Measurements from ENCODE around the gene FGFBP3.

FGFBP3 gene, protein sequence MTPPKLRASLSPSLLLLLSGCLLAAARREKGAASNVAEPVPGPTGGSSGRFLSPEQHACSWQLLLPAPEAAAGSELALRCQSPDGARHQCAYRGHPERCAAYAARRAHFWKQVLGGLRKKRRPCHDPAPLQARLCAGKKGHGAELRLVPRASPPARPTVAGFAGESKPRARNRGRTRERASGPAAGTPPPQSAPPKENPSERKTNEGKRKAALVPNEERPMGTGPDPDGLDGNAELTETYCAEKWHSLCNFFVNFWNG

DNA sequence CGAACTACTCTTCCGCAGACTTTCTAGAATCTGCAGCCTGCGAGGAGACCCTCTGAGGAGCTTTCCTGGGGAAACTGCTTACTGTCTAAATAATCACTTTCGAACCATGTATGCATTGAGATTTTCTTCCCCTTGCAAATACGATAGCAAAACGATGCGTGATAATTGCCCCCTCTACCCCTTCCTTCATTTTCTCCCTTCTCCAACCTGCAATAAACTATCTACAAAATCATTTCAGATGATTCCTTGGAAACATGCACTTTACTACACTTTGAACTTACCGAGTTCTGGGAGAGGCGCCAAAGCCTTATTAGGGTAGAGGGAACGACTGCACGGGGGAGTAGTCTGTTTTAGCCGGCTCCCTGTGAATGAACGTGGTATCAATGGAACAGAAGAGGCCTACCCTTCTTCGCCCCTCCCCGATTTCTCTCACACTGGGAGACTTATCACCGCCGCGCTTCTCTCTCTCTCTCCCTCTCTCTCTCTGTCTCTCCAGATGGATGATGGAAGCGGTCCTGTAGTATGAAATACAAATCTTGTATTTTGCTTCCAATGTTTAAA lies at the start of gene FGFBP3:
Gene FGFBP3 (minus strand): TSS at position 370 of the 561 bp plus-strand sequence. CDS start 517 bp downstream, outside the sequence.
- TF ChIP-seq, protein P1, sequence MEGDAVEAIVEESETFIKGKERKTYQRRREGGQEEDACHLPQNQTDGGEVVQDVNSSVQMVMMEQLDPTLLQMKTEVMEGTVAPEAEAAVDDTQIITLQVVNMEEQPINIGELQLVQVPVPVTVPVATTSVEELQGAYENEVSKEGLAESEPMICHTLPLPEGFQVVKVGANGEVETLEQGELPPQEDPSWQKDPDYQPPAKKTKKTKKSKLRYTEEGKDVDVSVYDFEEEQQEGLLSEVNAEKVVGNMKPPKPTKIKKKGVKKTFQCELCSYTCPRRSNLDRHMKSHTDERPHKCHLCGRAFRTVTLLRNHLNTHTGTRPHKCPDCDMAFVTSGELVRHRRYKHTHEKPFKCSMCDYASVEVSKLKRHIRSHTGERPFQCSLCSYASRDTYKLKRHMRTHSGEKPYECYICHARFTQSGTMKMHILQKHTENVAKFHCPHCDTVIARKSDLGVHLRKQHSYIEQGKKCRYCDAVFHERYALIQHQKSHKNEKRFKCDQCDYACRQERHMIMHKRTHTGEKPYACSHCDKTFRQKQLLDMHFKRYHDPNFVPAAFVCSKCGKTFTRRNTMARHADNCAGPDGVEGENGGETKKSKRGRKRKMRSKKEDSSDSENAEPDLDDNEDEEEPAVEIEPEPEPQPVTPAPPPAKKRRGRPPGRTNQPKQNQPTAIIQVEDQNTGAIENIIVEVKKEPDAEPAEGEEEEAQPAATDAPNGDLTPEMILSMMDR (conservative IDR thresholded peaks at IDR 0.05; ENCODE audit: low read depth, low read length), result no peak
- H3K4me3 ChIP-seq (ENCODE audit: low read length), result peak within 1 kb of the TSS; percentile 56
- DNase-seq (ENCODE audit: low read depth), result no peak

DNA sequence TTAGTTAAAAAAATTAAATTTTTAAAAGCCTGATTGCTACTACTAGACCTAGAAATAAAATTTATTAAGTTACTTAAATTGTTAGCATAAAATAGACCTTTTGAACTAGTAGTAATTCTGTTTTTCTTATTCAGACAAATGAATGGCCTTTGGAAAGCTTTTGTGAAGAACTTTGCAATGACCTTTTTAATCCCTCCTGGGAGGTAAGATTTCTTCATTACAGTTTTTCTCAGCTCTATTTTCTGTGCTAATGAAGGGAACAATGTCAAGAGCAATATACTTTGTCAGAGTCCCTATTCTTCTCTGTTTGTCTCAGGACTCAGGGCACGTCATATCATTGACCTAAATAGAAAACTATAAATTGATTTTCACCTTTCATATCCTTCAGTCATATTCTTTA lies 47.8 kb upstream of the FGFBP3 start:
- TF ChIP-seq, protein P1 (conservative IDR thresholded peaks at IDR 0.05; ENCODE audit: low read depth, low read length), result no peak
- H3K4me3 ChIP-seq (ENCODE audit: low read length), result no peak overlapping the region
- no peak for DNase-seq (ENCODE audit: low read depth)

DNA sequence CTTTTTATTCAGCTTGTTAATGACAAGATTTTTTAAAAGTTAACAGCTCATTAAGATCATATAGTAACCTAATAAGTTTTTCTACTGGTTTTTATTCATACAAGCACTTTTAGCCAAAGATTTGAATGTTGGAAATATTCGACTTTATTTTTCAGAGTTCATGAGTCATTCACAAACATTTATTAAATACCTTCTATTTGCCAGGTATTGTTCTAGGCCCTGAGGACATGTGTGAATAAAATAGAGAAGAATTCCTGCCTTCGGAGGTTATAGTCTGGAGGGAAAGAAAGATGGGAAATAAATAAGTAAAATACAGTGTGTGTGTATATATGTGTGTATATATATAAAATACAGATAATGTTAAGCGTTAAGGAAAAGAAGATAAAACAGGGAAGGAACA lies 45.8 kb upstream of the FGFBP3 start:
- no peak overlapping the region for H3K4me3 ChIP-seq (ENCODE audit: low read length)
- no peak for DNase-seq (ENCODE audit: low read depth)
- TF ChIP-seq, protein P1 (conservative IDR thresholded peaks at IDR 0.05; ENCODE audit: low read depth, low read length), result no peak

DNA sequence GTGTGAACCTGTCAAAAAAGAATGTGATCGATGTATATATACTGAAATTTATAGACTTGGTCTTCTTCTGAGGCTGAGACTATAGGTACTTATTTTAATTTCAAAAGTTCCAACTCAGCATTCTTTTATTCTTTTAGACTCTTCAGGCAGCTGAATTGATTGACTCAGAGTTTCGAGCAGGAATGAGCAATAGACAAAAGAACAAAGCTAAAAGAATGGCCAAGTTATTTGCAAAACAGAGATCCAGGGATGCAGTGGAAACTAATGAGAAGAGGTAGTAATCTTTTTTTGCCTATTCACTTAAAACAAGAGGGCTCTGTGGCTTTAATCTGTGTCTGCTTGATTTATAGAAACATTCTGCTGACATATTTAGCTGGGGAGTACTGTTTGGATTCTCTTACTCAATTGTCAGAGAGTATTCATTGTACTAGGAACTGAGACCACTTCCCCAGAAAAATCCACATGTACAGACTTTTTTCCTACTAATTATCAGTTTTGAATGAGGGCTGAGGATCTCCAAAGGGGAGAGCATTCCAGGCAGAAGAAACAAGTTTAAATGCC lies 44.4 kb upstream of the FGFBP3 start:
- TF ChIP-seq, protein P1 (conservative IDR thresholded peaks at IDR 0.05; ENCODE audit: low read depth, low read length), result no peak
- H3K4me3 ChIP-seq (ENCODE audit: low read length), result no peak overlapping the region
- no peak for DNase-seq (ENCODE audit: low read depth)

DNA sequence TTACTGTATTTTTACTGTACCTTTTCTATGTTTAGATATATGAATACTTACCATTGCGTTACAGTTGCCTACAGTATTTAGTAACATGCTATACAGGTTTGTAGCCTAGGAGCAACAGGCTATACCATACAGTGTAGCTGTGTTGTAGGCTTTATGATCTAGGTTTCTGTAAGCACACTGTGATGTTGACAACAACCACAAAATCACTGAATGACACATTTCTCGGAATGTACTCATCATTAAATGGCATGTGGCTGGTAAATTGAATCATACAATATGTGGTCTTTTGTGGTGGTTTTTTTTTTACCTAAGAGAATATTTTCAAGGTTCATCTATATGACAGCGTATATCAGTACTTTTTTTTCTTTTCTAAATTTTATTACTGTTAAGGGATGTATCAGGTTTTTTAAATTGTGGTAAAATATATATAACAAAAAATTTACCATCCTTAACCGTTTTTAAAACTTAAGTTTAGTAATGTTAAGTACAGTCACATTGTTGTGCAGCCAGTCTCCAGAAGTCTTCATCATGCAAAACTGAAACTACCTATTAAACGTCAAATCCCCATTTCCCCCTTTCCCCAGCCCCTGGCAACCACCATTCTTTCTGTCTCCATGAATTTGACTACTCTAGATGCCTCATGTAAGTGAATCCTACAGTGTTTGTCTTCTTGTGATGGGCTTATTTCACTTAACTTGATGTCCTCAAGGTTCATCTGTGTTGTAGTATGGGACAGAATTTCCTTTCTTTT lies 35.8 kb upstream of the FGFBP3 start:
- DNase-seq (ENCODE audit: low read depth), result no peak
- TF ChIP-seq, protein P1 (conservative IDR thresholded peaks at IDR 0.05; ENCODE audit: low read depth, low read length), result no peak
- H3K4me3 ChIP-seq (ENCODE audit: low read length), result no peak overlapping the region

DNA sequence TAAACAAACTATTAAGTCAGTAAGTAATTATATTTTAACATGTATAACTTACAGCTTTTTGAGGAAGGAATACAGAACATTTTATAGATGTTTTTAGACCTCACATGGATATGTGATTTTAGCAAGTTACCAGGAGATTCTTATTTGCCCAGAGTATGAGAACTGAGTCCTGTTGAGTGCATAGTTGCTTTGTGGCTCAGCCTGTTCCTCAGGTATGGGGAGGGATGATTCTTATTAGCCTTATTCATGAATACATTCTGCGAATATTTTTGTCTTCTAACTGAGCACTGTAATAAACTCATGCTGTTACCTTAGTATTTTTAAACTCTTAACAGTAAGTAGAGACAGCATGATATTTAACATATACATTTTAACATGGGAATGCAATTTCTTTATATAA lies 32.1 kb upstream of the FGFBP3 start:
- DNase-seq (ENCODE audit: low read depth), result no peak
- TF ChIP-seq, protein P1 (conservative IDR thresholded peaks at IDR 0.05; ENCODE audit: low read depth, low read length), result no peak

More for the DNA sequence above, 32.1 kb upstream of the FGFBP3 start:
- H3K4me3 ChIP-seq (ENCODE audit: low read length), result no peak overlapping the region
